GM12878 (cell line): ENCODE results near the gene MAFF. TPM values are rescaled to one million over a fixed set of nuclear protein-coding genes. Genes with fewer than 3 reads are reported as not detected.

Source experiments
- ATAC-seq: fragments of 200-7000 bp; cut with Tn5 transposase; 3 replicates; pipeline ENCODE4 v1.9.1; 2020; ENCODE audit warnings: mild to moderate bottlenecking, moderate library complexity
- BruUV-seq: library from RNA; stranded (reverse); fragments of 400-500 nt; replicated peaks from 2 replicates; lab custom pipeline; 2021; lab: Mats Ljungman, UMichigan
- CTCF ChIA-PET: fragments of 300-600 bp; sonication (Branson Sonifier 250); formaldehyde crosslinking; extraction: SDS; loops from one replicate; lab custom pipeline; 2021; ENCODE audit warnings: inconsistent platforms; lab: Yijun Ruan, JAX
- POLR2A ChIA-PET: fragments of 350-600 bp; formaldehyde crosslinking; extraction: SDS; loops from one replicate; lab custom pipeline; 2021; ENCODE audit warnings: inconsistent platforms; lab: Charles Lee
- RAD21 ChIA-PET: fragments of 300-600 bp; sonication (Branson Sonifier 250); formaldehyde crosslinking; loops from one replicate; lab custom pipeline; 2023; ENCODE audit warnings: antibody characterized with exemption; ENCODE audit not compliant: unreplicated experiment; lab: Charles Lee
- SMC1A ChIA-PET: fragments of 300-600 bp; sonication (Branson Sonifier 250); formaldehyde crosslinking; loops from one replicate; lab custom pipeline; 2023; ENCODE audit not compliant: unreplicated experiment, uncharacterized antibody; lab: Charles Lee
- DNase-seq: peaks from one replicate; pipeline ENCODE4 v3.0.0-alpha.2; 2011; ENCODE audit warnings: low read depth, low spot score
- FAIRE-seq: peaks from 3 replicates; lab custom pipeline; 2011; peaks lifted over from hg19 to GRCh38; lab: Jason Lieb, UNC
- H2AFZ ChIP-seq: 2 replicates; pipeline ENCODE4 v1.6.0; 2011; ENCODE audit warnings: low read depth, low read length, control low read depth; ENCODE audit not compliant: control insufficient read depth
- H3K27ac ChIP-seq: 2 replicates; pipeline ENCODE4 v1.5.1; 2011; ENCODE audit warnings: control low read depth; ENCODE audit not compliant: control insufficient read depth, insufficient read depth
- H3K27me3 ChIP-seq, 2 experiments: replicated peaks in 1 of 2; 2 replicates each; pipeline versions ENCODE4 v1.6.0 to v1.6.1; 2011; ENCODE audit warnings: low read length in 1 of 2; ENCODE audit not compliant: control insufficient read depth in 2 of 2, insufficient read depth in 2 of 2
- H3K36me3 ChIP-seq, 2 experiments: 2 replicates each; pipeline ENCODE4 v1.5.1; 2011; ENCODE audit warnings: low read length in 1 of 2; ENCODE audit not compliant: control insufficient read depth in 2 of 2, insufficient read depth in 2 of 2
- H3K4me1 ChIP-seq: 2 replicates; pipeline ENCODE4 v1.6.1; 2011; ENCODE audit warnings: mild to moderate bottlenecking, low read length, moderate library complexity, mixed read lengths; ENCODE audit not compliant: control insufficient read depth, insufficient read depth
- H3K4me2 ChIP-seq: 2 replicates; pipeline ENCODE4 v1.6.0; 2011; ENCODE audit warnings: control low read depth; ENCODE audit not compliant: control insufficient read depth, insufficient read depth
- H3K4me3 ChIP-seq: fragments of 200-600 bp; sonication (generic); 2 replicates; pipeline ENCODE4 v1.5.1; 2016
- H3K79me2 ChIP-seq: 2 replicates; pipeline ENCODE4 v1.6.0; 2011; ENCODE audit warnings: low read length; ENCODE audit not compliant: control insufficient read depth, insufficient read depth
- H3K9ac ChIP-seq: 2 replicates; pipeline ENCODE4 v1.8.0; 2011; ENCODE audit warnings: low read length, control low read depth, mixed read lengths; ENCODE audit not compliant: control insufficient read depth, insufficient read depth
- H3K9me3 ChIP-seq: replicated peaks from 3 replicates; pipeline ENCODE4 v1.5.1; 2011; ENCODE audit warnings: mild to moderate bottlenecking, low read length; ENCODE audit not compliant: control insufficient read depth, insufficient read depth
- H4K20me1 ChIP-seq: 2 replicates; pipeline ENCODE4 v1.6.0; 2011; ENCODE audit not compliant: control insufficient read depth, insufficient read depth
- BCL3 ChIP-seq: IDR thresholded peaks from 2 replicates; pipeline ENCODE4 v1.6.1; 2011; ENCODE audit warnings: borderline replicate concordance, low read depth, mild to moderate bottlenecking, moderate library complexity, low read length; ENCODE audit not compliant: insufficient read depth, poor library complexity, severe bottlenecking
- CHD1 ChIP-seq: IDR thresholded peaks from 2 replicates; pipeline ENCODE4 v1.6.1; 2012; ENCODE audit warnings: low read depth, low read length, improper control_type of control experiment
- HCFC1 ChIP-seq: fragments of 150-350 bp; IDR thresholded peaks from 2 replicates; pipeline ENCODE4 v1.6.1; 2014; ENCODE audit warnings: low read length
- KDM1A ChIP-seq: fragments of 200-600 bp; sonication (generic); IDR thresholded peaks from 2 replicates; pipeline ENCODE4 v1.6.1; 2016; ENCODE audit warnings: borderline replicate concordance
- NR2C2 ChIP-seq: IDR thresholded peaks from 2 replicates; pipeline ENCODE4 v1.6.1; 2011; ENCODE audit warnings: borderline replicate concordance, low read depth; ENCODE audit not compliant: control insufficient read depth, insufficient read length
- SREBF1 ChIP-seq: IDR thresholded peaks from 2 replicates; pipeline ENCODE4 v1.6.1; 2012; ENCODE audit warnings: mild to moderate bottlenecking, low read length
- TCF12 ChIP-seq: IDR thresholded peaks from 2 replicates; pipeline ENCODE4 v1.6.1; 2011; ENCODE audit warnings: low read depth, mild to moderate bottlenecking, low read length
- USF1 ChIP-seq: IDR thresholded peaks from 2 replicates; pipeline ENCODE4 v1.6.1; 2011; ENCODE audit warnings: borderline replicate concordance, low read depth, mild to moderate bottlenecking, moderate library complexity, mixed read lengths, low read length; ENCODE audit not compliant: insufficient read depth; ENCODE audit errors: extremely low read length
- WRNIP1 ChIP-seq: IDR thresholded peaks from 2 replicates; pipeline ENCODE4 v1.6.1; 2011; ENCODE audit warnings: low read depth, low read length, improper control_type of control experiment, borderline replicate concordance
- ZBTB40 ChIP-seq: fragments of 450-650 bp; IDR thresholded peaks from 2 replicates; pipeline ENCODE4 v1.6.1; 2016; ENCODE audit warnings: mild to moderate bottlenecking, moderate library complexity, borderline replicate concordance
- ZNF207 ChIP-seq: fragments of 450-650 bp; IDR thresholded peaks from 2 replicates; pipeline ENCODE4 v1.6.1; 2014; ENCODE audit warnings: antibody characterized with exemption, mild to moderate bottlenecking, borderline replicate concordance
- ZNF217 ChIP-seq: fragments of 450-650 bp; IDR thresholded peaks from 2 replicates; pipeline ENCODE4 v1.6.1; 2017; ENCODE audit warnings: antibody characterized with exemption, mild to moderate bottlenecking
- WGBS: methylation state at CpG from one replicate; pipeline ENCODE4 v1.1.6; 2016; ENCODE audit warnings: low lambda C conversion rate; ENCODE audit not compliant: insufficient replicate concordance, insufficient coverage; ENCODE audit errors: missing lambda C conversion rate; 5-methylcytosine and 5-hydroxymethylcytosine counted together
- in situ Hi-C: fragments of 300-500 bp; cut with MboI; formaldehyde crosslinking; loops from 9 replicates; pipeline ENCODE4 v1.14.3; 2018; ENCODE audit warnings: mixed read lengths
- intact Hi-C: fragments of 100-400 bp; cut with micrococcal nuclease; formaldehyde crosslinking; loops from one replicate; pipeline ENCODE4 v1.14.2; 2022; ENCODE audit not compliant: unreplicated experiment
- polyA plus RNA-seq, 11 experiments: library from polyadenylated mRNA; depleted of rRNA in 4 of 11; unstranded in 6 of 11; stranded (reverse) in 5 of 11; fragments of >200 nt; fragmentation: Nextera tagmentation in 4 of 11; fragmentation: Illumina TruSeq in 1 of 11; extraction: Ambion mirVana in 4 of 11; extraction: Trizol in 1 of 11; gene quantifications; 1 replicate in 1 of 11; 2 replicates in 10 of 11; pipeline versions ENCODE4 v1.2.1 to v1.2.3, GENCODE V29; 2011 to 2016; ENCODE audit warnings: inconsistent platforms in 2 of 11, missing spikeins in 2 of 11, low read depth in 1 of 11
- total RNA-seq, 4 experiments: library from RNA; depleted of rRNA in 3 of 4; stranded (reverse); fragments of >200 nt in 3 of 4; fragmentation: Illumina TruSeq in 1 of 4; extraction: Trizol in 1 of 4; gene quantifications; 2 replicates each; pipeline versions ENCODE4 v1.2.1 to v1.2.3, GENCODE V29; 2013 to 2021
- TF ChIP-seq, protein P1 (sequence below): fragments of 450-650 bp; conservative IDR thresholded peaks from 2 replicates; pipeline ENCODE4 v1.6.1; 2017; ENCODE audit warnings: mild to moderate bottlenecking, moderate library complexity
- TF ChIP-seq, protein P2 (sequence below): IDR thresholded peaks from 2 replicates; pipeline ENCODE4 v1.6.1; 2012; ENCODE audit warnings: low read depth, low read length, improper control_type of control experiment

The MAFF gene
- total and polyA plus RNA-seq, 10 of the 15 experiments (the other 5 are each of a cell fraction or from before 2014, with no cell fraction given): 0.22 to 2.3 (median 0.81) TPM; not detected in 1

- no peaks in the 10 kb centered on the region for H3K9me3 ChIP-seq
- RAD21 ChIA-PET: no interaction called here
- SMC1A ChIA-PET: no interaction called here
- TF ChIP-seq CHD1 (no peak), HCFC1 (no peak), ZNF207 (no peak), BCL3 (no peak), ZNF217 (no peak), ZBTB40 (no peak), USF1 (no peak), NR2C2 (no peak), WRNIP1 (no peak), KDM1A (no peak), SREBF1 (no peak), TCF12 (no peak)
- TF ChIP-seq, protein P1, sequence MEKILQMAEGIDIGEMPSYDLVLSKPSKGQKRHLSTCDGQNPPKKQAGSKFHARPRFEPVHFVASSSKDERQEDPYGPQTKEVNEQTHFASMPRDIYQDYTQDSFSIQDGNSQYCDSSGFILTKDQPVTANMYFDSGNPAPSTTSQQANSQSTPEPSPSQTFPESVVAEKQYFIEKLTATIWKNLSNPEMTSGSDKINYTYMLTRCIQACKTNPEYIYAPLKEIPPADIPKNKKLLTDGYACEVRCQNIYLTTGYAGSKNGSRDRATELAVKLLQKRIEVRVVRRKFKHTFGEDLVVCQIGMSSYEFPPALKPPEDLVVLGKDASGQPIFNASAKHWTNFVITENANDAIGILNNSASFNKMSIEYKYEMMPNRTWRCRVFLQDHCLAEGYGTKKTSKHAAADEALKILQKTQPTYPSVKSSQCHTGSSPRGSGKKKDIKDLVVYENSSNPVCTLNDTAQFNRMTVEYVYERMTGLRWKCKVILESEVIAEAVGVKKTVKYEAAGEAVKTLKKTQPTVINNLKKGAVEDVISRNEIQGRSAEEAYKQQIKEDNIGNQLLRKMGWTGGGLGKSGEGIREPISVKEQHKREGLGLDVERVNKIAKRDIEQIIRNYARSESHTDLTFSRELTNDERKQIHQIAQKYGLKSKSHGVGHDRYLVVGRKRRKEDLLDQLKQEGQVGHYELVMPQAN: no peak
- TF ChIP-seq, protein P2, sequence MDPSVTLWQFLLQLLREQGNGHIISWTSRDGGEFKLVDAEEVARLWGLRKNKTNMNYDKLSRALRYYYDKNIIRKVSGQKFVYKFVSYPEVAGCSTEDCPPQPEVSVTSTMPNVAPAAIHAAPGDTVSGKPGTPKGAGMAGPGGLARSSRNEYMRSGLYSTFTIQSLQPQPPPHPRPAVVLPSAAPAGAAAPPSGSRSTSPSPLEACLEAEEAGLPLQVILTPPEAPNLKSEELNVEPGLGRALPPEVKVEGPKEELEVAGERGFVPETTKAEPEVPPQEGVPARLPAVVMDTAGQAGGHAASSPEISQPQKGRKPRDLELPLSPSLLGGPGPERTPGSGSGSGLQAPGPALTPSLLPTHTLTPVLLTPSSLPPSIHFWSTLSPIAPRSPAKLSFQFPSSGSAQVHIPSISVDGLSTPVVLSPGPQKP: no peak
- H3K4me3 ChIP-seq: no peak overlapping the region
- no TSS peak for BruUV-seq
- H3K36me3 ChIP-seq: no peaks in the 10 kb centered on the region
- in situ Hi-C loops (no loop called here), intact Hi-C loops (no loop called here)
- no peaks in the 10 kb centered on the region for H3K27me3 ChIP-seq
- 91% methylated on average over 1 of the region's 1 CpG for WGBS
- H3K79me2 ChIP-seq: no peaks in the 10 kb centered on the region
- no peak for DNase-seq
- CTCF ChIA-PET: interaction anchor here (1.0 kb wide), 1 partner anchor 104 kb away, joined by 3 read pairs; no protein-coding TSS in a partner anchor
- FAIRE-seq: no peak
- peaks cover 3% of the 10 kb centered on the region for H3K4me1 ChIP-seq
- no peak overlapping the region for H3K4me2 ChIP-seq
- H3K9ac ChIP-seq: no peak overlapping the region
- no peaks in the 10 kb centered on the region for H4K20me1 ChIP-seq
- ATAC-seq: no peak
- no peak overlapping the region for H3K27ac ChIP-seq
- POLR2A ChIA-PET: no interaction called here
- H2AFZ ChIP-seq: no peak overlapping the region
Observed at GRCh38 chr22:38155703-38156102, 46.1 kb upstream of the MAFF start.
